Ecto neural progenitor cell (in vitro differentiated cells): ENCODE measurements around the gene RPL14.

Source experiments
- DNase-seq: peaks from one replicate; pipeline ENCODE4 v3.0.0-alpha.2; 2018; ENCODE audit warnings: low spot score

RPL14 gene

DNA sequence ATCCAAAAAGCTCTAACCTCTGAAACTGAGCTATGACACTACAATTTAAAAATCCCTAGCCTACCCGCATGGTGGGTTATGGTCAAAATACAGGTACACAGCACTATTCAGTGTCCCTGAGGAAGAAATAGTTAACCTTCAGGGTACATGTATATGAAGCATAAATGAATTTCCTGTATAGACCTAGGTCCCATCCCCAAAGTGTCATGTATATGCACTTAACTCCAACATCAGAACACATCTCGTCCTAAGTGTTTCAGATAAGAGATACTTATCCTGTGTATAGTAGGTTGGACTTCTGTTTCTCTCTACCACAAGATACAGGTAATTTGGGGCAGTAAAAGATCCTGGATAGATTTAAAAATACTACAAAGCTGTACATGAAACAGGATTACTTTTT is 6.4 kb downstream of the RPL14 start:
- no peak for DNase-seq

DNA sequence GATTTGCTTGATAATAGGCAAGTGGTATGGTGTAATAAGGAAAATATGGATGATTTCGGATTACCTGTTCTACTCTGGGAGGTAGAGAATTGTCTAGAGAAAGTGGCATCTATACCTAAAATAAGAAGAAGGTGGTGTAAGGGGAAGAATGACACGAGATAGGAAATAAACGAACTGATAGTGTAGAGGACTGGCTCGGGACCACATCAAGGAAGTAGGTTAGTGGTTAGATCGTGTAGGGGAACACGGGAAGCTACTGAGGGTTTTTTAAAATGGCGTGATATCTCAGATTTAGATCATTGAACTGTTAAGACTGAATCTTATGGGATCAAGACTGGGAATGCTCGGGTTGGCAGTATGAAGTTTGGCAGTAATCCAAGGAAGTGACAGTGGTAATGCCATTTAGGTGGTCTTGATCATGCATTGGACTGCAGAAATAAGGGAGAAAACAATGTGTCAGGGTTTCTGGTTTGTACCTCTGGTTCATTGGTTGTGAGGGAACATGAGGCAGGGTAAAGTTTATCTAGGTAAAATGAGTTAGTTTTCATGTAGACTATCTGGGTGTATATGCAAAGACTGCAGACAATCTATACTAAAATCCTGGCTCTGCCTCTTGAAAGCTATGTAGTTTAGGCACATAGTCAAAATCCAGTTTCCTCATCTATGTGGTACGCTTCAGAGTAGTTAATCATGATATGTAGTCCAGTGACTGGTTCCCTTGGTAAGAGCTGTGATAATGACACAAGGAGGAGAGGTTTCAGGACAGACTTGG is 7.4 kb downstream of the RPL14 start:
- no peak for DNase-seq

DNA sequence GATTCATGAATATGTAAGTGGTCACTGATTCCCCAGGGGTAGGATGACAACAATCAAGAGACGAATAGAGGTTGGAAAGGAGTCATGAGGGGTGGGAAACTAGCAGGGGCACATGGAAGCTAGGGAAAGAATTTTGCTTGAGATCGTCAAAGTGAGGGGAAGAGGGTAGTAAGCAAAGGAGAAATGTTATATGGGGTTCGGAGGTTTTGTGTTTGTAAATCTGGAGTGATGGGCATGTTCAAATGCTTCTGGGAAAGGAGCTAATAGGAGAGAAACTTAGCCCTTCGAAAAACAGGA is 7.9 kb downstream of the RPL14 start:
- no peak for DNase-seq

DNA sequence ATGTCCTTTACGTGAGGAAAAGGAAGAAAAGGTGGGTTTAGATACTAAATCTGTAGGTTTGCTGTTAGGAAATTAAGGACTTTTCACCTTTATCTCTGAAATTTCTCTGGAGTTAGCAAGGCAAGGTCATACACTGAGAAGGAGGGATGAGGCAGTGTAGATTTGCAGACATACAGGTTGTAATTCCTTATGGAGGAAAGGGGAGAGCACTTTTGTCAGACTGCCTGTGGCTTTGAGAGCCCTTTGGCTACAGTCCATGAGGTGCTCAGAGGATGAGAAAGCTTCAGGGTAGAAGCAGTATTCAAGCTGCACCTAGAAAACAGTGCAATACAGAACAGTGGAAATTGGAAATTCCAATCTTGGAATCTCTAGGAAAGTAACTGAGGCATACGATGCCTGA is 8.3 kb downstream of the RPL14 start:
- DNase-seq = no peak

DNA sequence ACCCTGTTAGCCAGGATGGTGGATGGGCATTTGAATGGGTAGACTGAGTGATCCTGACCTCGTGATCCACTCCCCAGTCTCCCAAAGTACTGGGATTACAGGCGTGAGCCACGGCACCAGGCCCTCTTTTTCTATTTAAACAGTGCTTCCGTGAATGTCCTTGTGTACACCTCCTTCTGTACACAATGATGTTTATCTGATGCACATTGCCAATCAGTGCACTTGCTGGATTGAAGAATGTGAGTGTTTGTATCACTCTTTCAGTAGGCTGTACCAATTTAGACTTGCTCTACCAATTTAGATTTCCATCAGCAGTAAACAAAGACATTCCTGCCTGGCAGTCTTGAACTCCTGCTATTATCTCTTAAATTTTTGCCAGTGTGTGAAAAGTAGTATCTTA is 10.9 kb downstream of the RPL14 start:
- DNase-seq = no peak

DNA sequence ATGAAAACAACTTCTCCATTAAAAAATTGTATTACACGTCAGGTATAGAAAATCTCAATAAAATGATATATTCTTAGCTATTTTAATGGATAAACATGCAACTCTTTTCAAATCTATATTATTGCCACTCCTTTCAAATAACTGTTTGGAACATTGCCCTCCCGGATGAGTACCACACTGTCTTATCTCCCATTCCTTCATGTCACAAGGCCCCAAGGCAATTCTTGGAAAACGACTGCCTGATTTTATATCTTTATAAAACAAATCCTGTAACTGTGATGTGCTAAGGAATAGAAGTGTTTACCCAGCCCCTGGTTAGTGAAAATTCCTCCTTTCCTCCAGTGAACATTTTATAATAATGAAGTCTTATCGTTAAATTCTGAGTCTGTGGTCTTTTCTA is 13.6 kb downstream of the RPL14 start:
- no peak for DNase-seq

DNA sequence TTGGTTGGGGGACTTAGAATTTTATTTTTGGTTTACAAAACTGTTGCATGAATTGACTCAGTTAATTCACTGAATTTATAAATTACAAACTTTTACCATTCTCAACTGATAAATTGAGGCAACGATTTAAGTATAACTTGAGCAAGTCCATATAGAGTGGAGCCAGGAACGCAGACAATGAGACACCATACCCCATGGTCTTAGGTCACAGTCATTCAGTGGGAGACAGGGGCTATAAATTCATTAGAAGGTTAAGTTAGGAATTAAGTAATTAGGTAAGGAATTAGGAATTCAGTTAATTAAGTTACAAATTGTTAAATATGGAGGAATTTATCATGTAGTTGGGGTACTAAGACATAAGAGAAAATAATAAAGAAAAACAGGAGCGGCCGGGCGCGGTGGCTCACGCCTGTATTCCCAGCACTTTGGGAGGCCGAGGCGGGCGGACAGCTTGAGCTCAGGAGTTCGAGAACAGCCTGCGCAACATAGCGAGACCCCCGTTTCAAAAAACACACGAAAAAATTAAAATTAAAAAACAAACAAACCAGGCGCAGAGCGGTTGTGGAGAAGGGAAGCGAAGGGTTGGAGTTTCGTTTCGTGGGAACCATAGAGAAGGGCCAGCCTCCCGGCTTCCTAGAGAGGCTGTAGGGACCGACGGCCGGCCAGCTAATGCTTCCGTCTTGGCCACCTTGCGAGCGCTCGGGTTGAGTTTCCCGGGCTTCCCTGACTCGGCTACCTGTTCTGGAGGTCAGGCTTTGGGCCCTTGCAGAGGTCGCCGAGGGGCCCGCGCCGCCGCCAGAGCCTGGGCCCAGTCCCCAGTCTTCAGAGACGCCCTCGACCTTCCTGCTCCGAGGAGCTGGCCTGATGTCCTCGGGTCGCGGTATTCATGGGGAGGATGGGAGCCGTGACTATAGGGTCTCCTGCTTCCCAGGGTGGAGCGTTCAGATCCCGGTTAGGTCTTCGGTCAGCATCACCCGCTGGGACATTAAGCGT is 19.6 kb downstream of the RPL14 start, which contains the start of gene ZNF619:
Gene ZNF619 (plus strand): TSS at position 645 of the 993 bp plus-strand sequence. CDS start 858 bp downstream, outside the sequence.
- DNase-seq = peak; percentile 77

DNA sequence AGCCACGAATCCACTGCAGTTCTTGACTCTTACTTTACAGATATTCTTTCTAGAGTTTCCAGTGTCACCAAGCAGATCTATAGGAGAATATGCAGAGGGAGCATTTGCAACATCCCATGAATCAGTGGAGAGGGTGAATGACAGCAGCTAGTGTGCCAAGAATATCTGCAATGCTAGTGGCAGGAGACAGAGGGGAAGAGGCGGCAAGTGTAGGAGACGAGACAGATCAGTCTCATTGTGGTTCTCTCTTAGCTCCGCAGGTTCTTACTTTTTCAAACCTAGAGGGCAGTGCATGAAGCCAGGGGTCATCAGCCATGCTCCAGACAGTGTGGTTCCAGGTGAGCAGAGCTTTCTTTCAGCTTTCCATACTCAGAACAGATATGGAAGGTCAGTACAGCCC is 20.5 kb downstream of the RPL14 start:
- DNase-seq = no peak

DNA sequence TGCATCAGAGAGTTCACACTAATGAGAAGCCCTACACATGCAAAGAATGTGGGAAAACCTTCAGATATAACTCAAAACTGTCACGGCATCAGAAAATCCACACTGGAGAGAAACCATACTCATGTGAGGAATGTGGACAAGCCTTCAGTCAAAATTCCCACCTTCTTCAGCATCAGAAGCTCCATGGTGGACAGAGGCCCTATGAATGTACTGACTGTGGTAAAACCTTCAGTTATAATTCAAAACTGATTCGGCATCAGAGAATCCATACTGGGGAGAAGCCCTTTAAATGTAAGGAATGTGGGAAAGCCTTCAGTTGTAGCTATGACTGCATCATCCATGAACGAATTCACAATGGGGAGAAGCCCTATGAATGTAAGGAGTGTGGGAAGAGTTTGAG is 30.0 kb downstream of the RPL14 start:
- DNase-seq = no peak

DNA sequence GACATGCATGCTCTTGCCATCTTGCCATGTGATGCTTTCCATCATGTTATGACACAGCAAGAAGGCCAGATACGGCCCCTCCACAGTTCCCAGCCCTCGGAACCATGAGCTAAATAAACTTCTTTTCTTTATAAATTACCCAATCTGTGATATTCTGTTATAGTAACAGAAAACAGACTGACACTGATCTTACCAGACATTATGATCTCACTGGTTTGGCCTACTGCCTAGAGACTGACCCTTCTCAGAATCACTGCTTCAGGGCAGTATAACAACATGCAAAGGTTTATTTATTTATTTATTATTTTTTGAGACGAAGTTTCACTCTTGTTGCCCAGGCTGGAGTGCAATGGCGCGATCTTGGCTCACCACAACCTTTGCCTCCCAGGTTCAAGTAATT is 33.8 kb downstream of the RPL14 start:
- DNase-seq = no peak

DNA sequence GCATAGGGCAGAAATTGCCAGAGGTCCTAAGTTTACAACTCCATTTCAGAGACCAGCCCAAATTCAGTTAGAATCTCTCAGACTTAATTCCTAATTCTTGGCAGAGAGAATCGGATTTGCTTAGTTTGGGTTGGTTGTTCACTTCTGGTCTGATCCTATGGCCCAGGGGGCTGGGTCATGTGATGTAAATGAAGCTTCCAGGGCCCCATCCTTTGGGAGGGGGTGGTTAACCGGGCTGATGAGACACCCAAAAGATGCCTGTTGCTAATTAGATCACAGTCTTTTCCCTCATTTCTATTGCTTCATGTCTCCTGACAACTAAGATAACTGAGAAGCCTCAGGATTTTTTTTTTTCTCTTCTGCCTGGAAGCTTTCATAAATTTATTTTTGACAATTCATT is 37.6 kb downstream of the RPL14 start:
- DNase-seq = no peak

DNA sequence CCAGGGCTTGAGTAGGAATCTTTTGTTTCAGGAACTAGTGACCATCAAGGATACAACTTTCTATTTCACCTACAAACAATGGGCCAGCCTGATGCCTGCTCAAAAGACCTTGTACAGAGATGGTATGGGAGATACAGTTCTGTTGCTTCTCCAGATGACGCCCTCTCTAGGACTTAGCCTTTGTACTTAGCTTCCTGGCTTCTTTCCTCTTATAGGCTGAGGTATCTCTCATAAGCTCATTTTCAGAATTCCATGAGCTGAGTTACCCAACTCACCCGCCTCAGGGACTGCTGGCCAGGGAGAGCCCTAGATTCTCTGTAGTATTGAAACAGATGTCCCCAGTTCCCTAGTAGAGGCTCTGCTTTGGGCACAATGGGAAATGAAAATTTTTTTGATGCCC is 40.1 kb downstream of the RPL14 start:
- DNase-seq = no peak

DNA sequence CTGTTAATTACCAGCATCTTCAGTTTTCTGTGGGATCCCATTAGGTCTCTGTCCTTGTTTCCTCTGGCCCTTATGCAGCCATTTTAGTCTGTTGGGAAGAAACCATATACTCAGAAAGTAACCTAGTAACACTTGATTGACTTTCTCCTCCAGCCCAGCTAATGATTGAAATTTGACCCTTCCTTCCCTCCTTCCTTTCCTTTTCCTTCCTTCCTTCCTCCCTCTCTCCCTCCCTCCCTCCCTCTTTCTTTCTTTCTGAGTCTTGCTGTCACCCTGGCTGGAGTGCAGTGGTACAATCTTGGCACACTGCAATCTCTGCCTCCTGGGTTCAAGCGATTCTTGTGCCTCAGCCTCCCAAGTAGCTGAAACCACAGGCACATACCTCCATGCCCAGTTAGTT is 42.8 kb downstream of the RPL14 start:
- no peak for DNase-seq

DNA sequence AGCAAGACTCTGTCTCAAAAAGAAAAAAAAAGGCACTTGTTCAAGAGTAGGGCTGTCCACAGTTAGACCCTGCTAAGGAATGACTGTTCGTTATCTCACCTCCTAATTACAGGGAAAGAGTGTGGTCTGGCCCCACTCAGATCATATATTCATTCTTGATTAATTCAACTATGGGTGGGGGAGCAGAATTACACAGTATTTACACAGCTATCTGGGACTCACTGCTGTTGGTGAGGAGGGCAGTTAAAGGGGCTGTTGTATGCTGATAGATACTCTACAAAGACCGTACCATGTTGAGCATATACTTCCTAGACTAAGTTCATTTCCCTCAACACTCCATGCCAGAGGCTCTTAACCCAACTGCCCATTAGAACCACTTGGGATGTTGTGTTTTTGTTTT is 44.9 kb downstream of the RPL14 start:
- no peak for DNase-seq

DNA sequence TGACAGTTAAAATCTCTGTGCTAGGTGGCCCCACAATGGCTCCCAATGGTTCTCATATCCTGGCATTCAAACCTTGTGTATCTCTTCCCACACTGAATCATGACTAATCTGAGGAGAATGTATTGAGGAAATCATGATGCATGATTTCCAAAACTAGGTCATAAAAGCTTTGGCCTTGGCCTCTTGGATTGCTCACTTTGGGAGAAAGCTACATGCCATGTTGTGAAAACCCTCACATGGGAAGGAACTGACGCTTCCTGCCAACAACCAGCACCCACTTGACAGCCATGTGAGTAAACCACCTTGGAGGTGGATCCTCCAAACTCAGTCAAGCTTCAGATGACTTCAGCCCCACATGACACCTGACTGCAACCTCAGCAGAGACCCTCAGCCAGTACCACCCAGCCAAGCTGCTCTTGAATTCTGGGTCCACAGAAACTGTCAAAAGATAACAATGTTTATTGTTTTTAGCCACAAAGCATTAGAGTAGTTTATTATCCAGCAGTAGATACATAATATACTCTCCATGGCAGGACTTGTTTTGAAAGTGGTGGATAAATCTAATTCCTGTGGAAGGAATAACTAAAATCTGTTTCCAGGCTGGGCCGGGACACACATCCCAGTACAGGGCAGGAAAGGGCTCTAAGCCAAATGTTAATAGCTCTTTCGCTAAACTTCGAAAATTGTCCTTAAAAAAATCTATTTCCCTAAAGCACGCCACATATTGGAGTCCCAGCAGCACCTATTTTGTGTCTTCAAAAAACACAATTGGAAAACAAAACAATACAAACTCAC is 47.7 kb downstream of the RPL14 start:
- no peak for DNase-seq

DNA sequence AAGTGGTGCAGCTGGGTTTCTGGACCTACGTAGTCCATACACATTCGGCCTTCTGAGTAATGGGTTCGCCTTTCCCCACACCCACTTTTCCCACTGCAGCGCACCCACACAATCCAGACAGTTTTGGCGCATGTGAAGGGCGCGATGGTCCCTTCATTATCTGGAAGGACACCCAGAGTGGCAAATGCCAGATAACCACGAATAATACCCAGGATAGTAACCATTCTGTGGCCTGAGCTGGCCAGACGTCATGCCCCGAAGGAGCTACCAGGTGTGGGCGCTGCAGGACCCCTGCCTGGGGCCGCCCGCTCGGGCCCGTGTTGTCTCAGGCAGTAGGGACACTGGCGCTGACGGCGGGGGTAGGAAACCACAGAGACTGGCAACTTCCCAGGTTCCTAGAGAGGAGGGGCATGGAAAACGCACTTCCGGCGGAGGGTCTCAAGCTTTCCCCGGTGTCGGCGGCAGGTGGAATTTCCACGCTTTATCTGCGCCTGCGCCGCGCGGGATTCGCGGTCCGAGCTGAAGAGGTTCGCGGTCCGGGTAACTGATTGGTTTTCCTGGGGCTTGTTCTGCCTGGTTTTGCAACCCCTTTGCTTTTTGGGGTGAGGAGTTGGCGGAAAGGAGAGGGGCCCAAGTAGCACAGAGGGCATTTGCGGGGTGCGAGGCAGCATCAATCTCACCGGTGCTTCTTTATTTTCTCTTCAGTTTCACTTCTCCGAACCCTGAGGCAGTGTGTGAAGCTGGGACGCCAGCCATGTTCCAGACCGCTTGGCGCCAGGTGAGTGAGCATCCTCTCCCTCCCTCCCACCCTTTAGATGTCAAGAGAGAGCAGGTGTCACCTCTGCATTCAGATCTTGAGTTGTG is 48.7 kb downstream of the RPL14 start, which contains the start of gene ZNF620:
Gene ZNF620 (plus strand): TSS at position 441 of the 864 bp plus-strand sequence. CDS start 314 bp downstream, at position 755.
- DNase-seq = peak; percentile 91

DNA sequence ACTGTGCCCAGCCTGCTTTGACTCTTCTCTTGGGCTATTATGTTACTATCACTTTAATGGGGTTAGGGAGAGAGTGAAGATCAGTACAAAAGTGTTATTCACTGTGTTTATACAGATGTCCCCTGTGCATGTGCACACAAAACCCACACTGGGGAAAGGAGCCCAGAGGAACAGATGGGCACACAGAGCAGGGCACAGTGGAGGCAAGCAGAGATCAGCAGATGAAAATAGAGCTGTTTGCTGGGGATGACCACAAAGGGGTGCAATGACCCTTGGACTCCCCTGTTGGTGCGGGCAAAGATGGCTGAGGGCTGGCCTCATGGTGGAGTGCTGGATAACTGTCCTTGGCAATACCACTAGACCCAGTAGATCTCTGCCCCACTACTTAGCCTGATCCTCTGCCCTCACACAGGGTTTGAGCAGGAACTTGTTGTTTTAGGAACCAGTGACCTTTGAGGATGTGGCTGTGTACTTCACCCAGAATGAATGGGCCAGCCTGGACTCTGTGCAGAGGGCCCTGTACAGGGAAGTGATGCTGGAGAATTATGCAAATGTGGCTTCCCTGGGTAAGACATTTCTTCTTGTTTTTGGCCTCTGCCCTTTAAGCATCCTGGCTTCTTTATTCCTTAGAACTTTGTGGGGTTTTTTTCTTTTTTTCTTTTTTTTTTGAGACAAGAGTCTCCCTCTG is 54.0 kb downstream of the RPL14 start:
- DNase-seq = no peak

DNA sequence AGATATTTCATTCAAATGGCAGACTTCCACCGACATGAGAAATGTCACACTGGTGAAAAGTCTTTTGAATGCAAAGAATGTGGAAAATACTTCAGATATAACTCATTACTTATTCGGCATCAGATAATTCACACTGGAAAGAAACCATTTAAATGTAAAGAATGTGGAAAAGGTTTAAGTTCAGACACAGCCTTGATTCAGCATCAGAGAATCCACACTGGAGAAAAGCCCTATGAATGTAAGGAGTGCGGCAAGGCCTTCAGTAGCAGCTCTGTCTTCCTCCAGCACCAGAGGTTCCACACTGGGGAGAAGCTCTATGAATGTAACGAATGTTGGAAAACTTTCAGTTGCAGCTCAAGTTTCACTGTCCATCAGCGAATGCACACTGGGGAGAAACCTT is 59.1 kb downstream of the RPL14 start:
- no peak for DNase-seq

DNA sequence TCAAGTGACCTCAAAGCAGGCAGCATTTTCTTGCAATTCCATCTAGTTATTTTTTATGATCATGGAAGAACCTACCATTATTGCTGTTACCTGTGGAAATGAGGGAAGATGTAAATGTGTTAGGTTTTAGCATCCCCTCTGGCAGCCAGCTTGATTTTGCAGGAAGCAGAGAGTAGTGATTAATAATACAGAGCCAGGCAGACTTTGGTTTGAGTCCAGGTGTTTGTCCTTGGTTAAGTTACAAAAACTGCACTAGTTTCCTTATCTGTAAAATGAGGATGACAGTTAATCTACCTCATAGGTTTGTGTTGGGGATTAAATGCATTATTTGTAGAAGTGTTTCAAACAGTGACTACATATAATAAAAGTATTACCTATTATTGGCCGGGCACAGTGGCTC is 60.9 kb downstream of the RPL14 start:
- DNase-seq = no peak
